Loucy (cell line): ENCODE data around the gene SORBS1.

Experiments
- H2AFZ ChIP-seq: fragments of 200-600 bp; sonication (generic); 2 replicates; pipeline ENCODE4 v1.6.0; 2016; ENCODE audit warnings: antibody characterized with exemption, mild to moderate bottlenecking, low read length, moderate library complexity
- H3F3A ChIP-seq: fragments of 200-600 bp; 2 replicates; pipeline ENCODE4 v1.6.0; 2016; ENCODE audit warnings: antibody characterized with exemption, low read depth, mild to moderate bottlenecking
- H3K27me3 ChIP-seq: fragments of 200-600 bp; sonication (generic); 2 replicates; pipeline ENCODE4 v1.6.1; 2014; ENCODE audit warnings: low read length, mild to moderate bottlenecking; ENCODE audit not compliant: insufficient read depth, poor library complexity, severe bottlenecking
- H3K36me3 ChIP-seq: fragments of 200-600 bp; sonication (generic); 2 replicates; pipeline ENCODE4 v1.6.1; 2016; ENCODE audit warnings: low read length; ENCODE audit not compliant: insufficient read depth
- H3K4me1 ChIP-seq: fragments of 200-600 bp; sonication (generic); 2 replicates; pipeline ENCODE4 v1.5.1; 2014; ENCODE audit warnings: low read length, mild to moderate bottlenecking; ENCODE audit not compliant: insufficient read depth, poor library complexity, severe bottlenecking
- H3K4me2 ChIP-seq: fragments of 200-600 bp; sonication (generic); 2 replicates; pipeline ENCODE4 v1.6.0; 2014; ENCODE audit warnings: antibody characterized with exemption, low read length, low read depth, mild to moderate bottlenecking; ENCODE audit not compliant: poor library complexity, severe bottlenecking
- H3K4me3 ChIP-seq: fragments of 200-600 bp; sonication (generic); 2 replicates; pipeline ENCODE4 v1.5.1; 2014; ENCODE audit warnings: low read length, mild to moderate bottlenecking, mixed read lengths; ENCODE audit not compliant: poor library complexity, severe bottlenecking
- H3K79me2 ChIP-seq: fragments of 200-600 bp; sonication (generic); 2 replicates; pipeline ENCODE4 v1.6.1; 2014; ENCODE audit warnings: low read length; ENCODE audit not compliant: insufficient read depth
- H3K9ac ChIP-seq: fragments of 200-600 bp; sonication (generic); 2 replicates; pipeline ENCODE4 v1.6.0; 2014; ENCODE audit warnings: mild to moderate bottlenecking, low read depth, low read length, moderate library complexity; ENCODE audit not compliant: poor library complexity, severe bottlenecking
- H3K9me2 ChIP-seq: fragments of 200-600 bp; sonication (generic); replicated peaks from 2 replicates; pipeline ENCODE4 v1.6.1; 2016; ENCODE audit warnings: low read depth, low read length, mixed read lengths
- H3K9me3 ChIP-seq: fragments of 200-600 bp; sonication (generic); 2 replicates; pipeline ENCODE4 v1.6.1; 2014; ENCODE audit warnings: mild to moderate bottlenecking, antibody characterized with exemption, low read length, low read depth; ENCODE audit not compliant: insufficient read depth
- H4K20me1 ChIP-seq: fragments of 200-600 bp; sonication (generic); 2 replicates; pipeline ENCODE4 v1.6.0; 2014; ENCODE audit warnings: antibody characterized with exemption, low read length, mild to moderate bottlenecking; ENCODE audit not compliant: insufficient read depth, poor library complexity, severe bottlenecking
- CTCF ChIP-seq: fragments of 200-600 bp; sonication (generic); conservative IDR thresholded peaks from 2 replicates; pipeline ENCODE4 v1.5.1; 2014; ENCODE audit warnings: mild to moderate bottlenecking, antibody characterized with exemption, low read length
- EZH2phosphoT487 ChIP-seq: fragments of 200-600 bp; IDR thresholded peaks from 2 replicates; pipeline ENCODE4 v1.6.1; 2018; ENCODE audit warnings: antibody characterized with exemption, mild to moderate bottlenecking, moderate library complexity, borderline replicate concordance

The SORBS1 gene

GRCh38 chr10:95502377-95502776, 58.8 kb downstream of the SORBS1 start:
- Histone ChIP-seq H3K36me3 (no peaks in the 10 kb centered on the region), H3K27me3 (no peaks in the 10 kb centered on the region), H3F3A (no peaks in the 10 kb centered on the region), H3K9me3 (no peaks in the 10 kb centered on the region), H4K20me1 (no peaks in the 10 kb centered on the region), H3K4me2 (no peak overlapping the region), H3K4me3 (no peak overlapping the region), H3K79me2 (no peaks in the 10 kb centered on the region), H3K9ac (no peak overlapping the region), H3K4me1 (peaks cover 2% of the 10 kb centered on the region), H3K9me2 (no peaks in the 10 kb centered on the region), H2AFZ (no peak overlapping the region)
- TF ChIP-seq CTCF (0 out of 2 replicates have a peak, but pooled peaks have one; percentile 14), EZH2phosphoT487 (no peak)

- Histone ChIP-seq H3K4me3 (no peak overlapping the region), H3K4me2 (no peak overlapping the region), H3K79me2 (no peaks in the 10 kb centered on the region), H4K20me1 (no peaks in the 10 kb centered on the region), H3K9me3 (no peaks in the 10 kb centered on the region), H3K9ac (no peak overlapping the region), H3K9me2 (no peaks in the 10 kb centered on the region), H3K36me3 (no peaks in the 10 kb centered on the region), H3K27me3 (no peaks in the 10 kb centered on the region), H3F3A (no peaks in the 10 kb centered on the region), H3K4me1 (peaks cover 2% of the 10 kb centered on the region), H2AFZ (no peak overlapping the region)
- no peak for TF ChIP-seq EZH2phosphoT487
Observed at GRCh38 chr10:95501203-95502094, 59.7 kb downstream of the SORBS1 start.

GRCh38 chr10:95500649-95501048, 60.5 kb downstream of the SORBS1 start:
- Histone ChIP-seq H2AFZ (no peak overlapping the region), H4K20me1 (no peaks in the 10 kb centered on the region), H3K4me2 (no peak overlapping the region), H3K4me1 (peaks cover 2% of the 10 kb centered on the region), H3K9me2 (no peaks in the 10 kb centered on the region), H3K9me3 (no peaks in the 10 kb centered on the region), H3K36me3 (no peaks in the 10 kb centered on the region), H3K9ac (no peak overlapping the region), H3K27me3 (no peaks in the 10 kb centered on the region), H3F3A (no peaks in the 10 kb centered on the region), H3K79me2 (no peaks in the 10 kb centered on the region), H3K4me3 (no peak overlapping the region)
- TF ChIP-seq EZH2phosphoT487, result no peak
- TF ChIP-seq CTCF, result no peak
